ENCODE data around the gene GEMIN2.

DNA sequence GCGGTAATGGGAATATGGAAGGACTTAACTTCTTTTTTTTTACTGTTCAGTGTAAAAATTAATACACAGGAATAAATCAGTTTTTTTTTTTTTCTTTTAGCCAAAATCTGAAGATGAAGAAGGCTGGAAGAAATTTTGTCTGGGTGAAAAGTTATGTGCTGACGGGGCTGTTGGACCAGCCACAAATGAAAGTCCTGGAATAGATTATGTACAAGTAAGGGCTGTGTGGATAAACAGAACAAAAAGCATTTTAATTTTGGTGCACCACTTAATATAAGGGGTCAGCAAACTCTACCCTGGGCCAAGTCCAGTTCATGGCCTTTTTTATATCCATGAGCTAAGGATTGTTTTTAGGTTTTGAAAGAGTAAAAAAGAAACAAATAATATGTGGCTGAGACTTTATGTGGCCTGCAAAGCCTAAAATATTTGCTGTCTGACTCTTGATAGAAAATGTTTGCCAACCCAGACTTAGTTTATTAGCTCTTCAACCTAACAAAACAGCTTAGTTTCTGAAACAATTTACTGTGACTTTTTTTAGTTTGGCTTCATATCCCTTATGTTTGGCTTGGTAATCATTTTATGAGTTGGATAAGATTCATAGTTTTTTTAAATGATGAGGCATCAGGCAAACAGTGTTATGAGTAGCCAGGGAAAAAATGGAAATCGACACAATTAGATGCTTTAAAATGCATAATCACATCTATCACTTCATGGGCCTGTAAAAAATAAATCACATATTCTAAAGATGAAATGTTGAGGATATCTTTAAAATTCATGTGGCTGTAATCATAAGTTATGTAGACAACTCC lies 8.4 kb downstream of the GEMIN2 start:
- TF ChIP-seq MYC (IDR thresholded peaks at IDR 0.05; ENCODE audit: low read depth, low read length), result no peak
- TF ChIP-seq, protein P1, sequence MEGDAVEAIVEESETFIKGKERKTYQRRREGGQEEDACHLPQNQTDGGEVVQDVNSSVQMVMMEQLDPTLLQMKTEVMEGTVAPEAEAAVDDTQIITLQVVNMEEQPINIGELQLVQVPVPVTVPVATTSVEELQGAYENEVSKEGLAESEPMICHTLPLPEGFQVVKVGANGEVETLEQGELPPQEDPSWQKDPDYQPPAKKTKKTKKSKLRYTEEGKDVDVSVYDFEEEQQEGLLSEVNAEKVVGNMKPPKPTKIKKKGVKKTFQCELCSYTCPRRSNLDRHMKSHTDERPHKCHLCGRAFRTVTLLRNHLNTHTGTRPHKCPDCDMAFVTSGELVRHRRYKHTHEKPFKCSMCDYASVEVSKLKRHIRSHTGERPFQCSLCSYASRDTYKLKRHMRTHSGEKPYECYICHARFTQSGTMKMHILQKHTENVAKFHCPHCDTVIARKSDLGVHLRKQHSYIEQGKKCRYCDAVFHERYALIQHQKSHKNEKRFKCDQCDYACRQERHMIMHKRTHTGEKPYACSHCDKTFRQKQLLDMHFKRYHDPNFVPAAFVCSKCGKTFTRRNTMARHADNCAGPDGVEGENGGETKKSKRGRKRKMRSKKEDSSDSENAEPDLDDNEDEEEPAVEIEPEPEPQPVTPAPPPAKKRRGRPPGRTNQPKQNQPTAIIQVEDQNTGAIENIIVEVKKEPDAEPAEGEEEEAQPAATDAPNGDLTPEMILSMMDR (IDR thresholded peaks at IDR 0.05; ENCODE audit: extremely low read depth in 1 of 2, insufficient read depth in 1 of 2, low read depth in 1 of 2, low read length in 2 of 2), result no peak
- TF ChIP-seq POLR2A (IDR thresholded peaks at IDR 0.05; ENCODE audit: low read depth, low read length), result no peak
- no peak for TF ChIP-seq EZH2 (IDR thresholded peaks at IDR 0.05; ENCODE audit: borderline replicate concordance, low read depth, low read length, severe bottlenecking)

All from endothelial cell of umbilical vein (primary cell).